H9 (cell line): ENCODE measurements around the gene WDR88. TPM values are rescaled to one million over a fixed set of nuclear protein-coding genes. Genes with fewer than 3 reads are reported as not detected.

ENCODE experiments used
- DNase-seq: peaks from one replicate; pipeline ENCODE4 v3.0.0-alpha.2; 2017
- H2AFZ ChIP-seq: one replicate; pipeline ENCODE4 v1.6.1; 2013; ENCODE audit warnings: mild to moderate bottlenecking, low read length, control low read depth, moderate library complexity
- H2AK5ac ChIP-seq: 2 replicates; pipeline ENCODE4 v1.6.1; 2013; ENCODE audit warnings: low read length, control low read depth, mixed read lengths; ENCODE audit not compliant: insufficient read length
- H2BK120ac ChIP-seq: one replicate; pipeline ENCODE4 v1.6.1; 2013; ENCODE audit warnings: low read depth, mild to moderate bottlenecking, low read length, control low read depth, inconsistent platforms; ENCODE audit not compliant: poor library complexity, severe bottlenecking
- H2BK12ac ChIP-seq: 2 replicates; pipeline ENCODE4 v1.6.1; 2013; ENCODE audit warnings: low read length, control low read depth, mixed read lengths, low read depth; ENCODE audit not compliant: insufficient read length
- H2BK15ac ChIP-seq: 2 replicates; pipeline ENCODE4 v1.6.1; 2013; ENCODE audit warnings: low read depth, low read length, control low read depth
- H2BK20ac ChIP-seq: one replicate; pipeline ENCODE4 v1.6.1; 2013; ENCODE audit warnings: low read depth, mild to moderate bottlenecking, low read length, control low read depth, inconsistent platforms; ENCODE audit not compliant: poor library complexity, severe bottlenecking
- H2BK5ac ChIP-seq: 2 replicates; pipeline ENCODE4 v1.6.1; 2013; ENCODE audit warnings: low read length, control low read depth, mixed read lengths; ENCODE audit not compliant: insufficient read length
- H3K14ac ChIP-seq: 2 replicates; pipeline ENCODE4 v1.6.1; 2013; ENCODE audit warnings: low read length, control low read depth; ENCODE audit not compliant: insufficient read depth
- H3K18ac ChIP-seq: 2 replicates; pipeline ENCODE4 v1.6.1; 2013; ENCODE audit warnings: low read depth, mild to moderate bottlenecking, mixed read lengths, low read length, control low read depth; ENCODE audit not compliant: insufficient read length
- H3K23ac ChIP-seq: 2 replicates; pipeline ENCODE4 v1.6.1; 2013; ENCODE audit warnings: low read length, control low read depth, mixed read lengths, low read depth; ENCODE audit not compliant: insufficient read length
- H3K23me2 ChIP-seq: 2 replicates; pipeline ENCODE4 v1.6.1; 2013; ENCODE audit warnings: low read depth, mild to moderate bottlenecking, mixed read lengths, low read length, control low read depth; ENCODE audit not compliant: insufficient read length, poor library complexity, severe bottlenecking
- H3K27ac ChIP-seq: 2 replicates; pipeline ENCODE4 v1.5.1; 2013; ENCODE audit warnings: low read length, control low read depth, mixed read lengths, low read depth; ENCODE audit not compliant: insufficient read length
- H3K27me3 ChIP-seq: 2 replicates; pipeline ENCODE4 v1.6.1; 2013; ENCODE audit warnings: low read length, control low read depth, inconsistent platforms; ENCODE audit not compliant: insufficient read depth
- H3K4ac ChIP-seq: 2 replicates; pipeline ENCODE4 v1.6.1; 2013; ENCODE audit warnings: low read depth, mild to moderate bottlenecking, control low read depth, inconsistent platforms, low read length, moderate library complexity
- H3K4me1 ChIP-seq: 2 replicates; pipeline ENCODE4 v1.6.1; 2013; ENCODE audit warnings: low read length, control low read depth, inconsistent platforms; ENCODE audit not compliant: insufficient read depth
- H3K4me2 ChIP-seq: 2 replicates; pipeline ENCODE4 v1.6.1; 2013; ENCODE audit warnings: low read length, control low read depth, mixed read lengths; ENCODE audit not compliant: insufficient read length, insufficient read depth
- H3K56ac ChIP-seq: 2 replicates; pipeline ENCODE4 v1.6.1; 2013; ENCODE audit warnings: low read depth, mild to moderate bottlenecking, mixed read lengths, low read length, control low read depth; ENCODE audit not compliant: insufficient read length
- H3K79me1 ChIP-seq: 2 replicates; pipeline ENCODE4 v1.6.1; 2013; ENCODE audit warnings: low read depth, mild to moderate bottlenecking, moderate library complexity, low read length, control low read depth, inconsistent platforms; ENCODE audit not compliant: insufficient read depth, poor library complexity, severe bottlenecking
- H3K79me2 ChIP-seq: 2 replicates; pipeline ENCODE4 v1.6.1; 2013; ENCODE audit warnings: low read length, control low read depth, inconsistent platforms; ENCODE audit not compliant: insufficient read depth
- H3K9ac ChIP-seq: 2 replicates; pipeline ENCODE4 v1.6.1; 2013; ENCODE audit warnings: low read length, control low read depth, mixed read lengths; ENCODE audit not compliant: insufficient read length; ENCODE audit errors: extremely low read depth
- H3K9me3 ChIP-seq: one replicate; pipeline ENCODE4 v1.6.1; 2013; ENCODE audit warnings: low read depth, low read length, inconsistent platforms; ENCODE audit not compliant: control insufficient read depth
- H3T11ph ChIP-seq: one replicate; pipeline ENCODE4 v1.6.1; 2013; ENCODE audit warnings: mild to moderate bottlenecking, low read length, control low read depth, inconsistent platforms
- H4K20me1 ChIP-seq: one replicate; pipeline ENCODE4 v1.6.1; 2013; ENCODE audit not compliant: control insufficient read depth, insufficient read length, insufficient read depth
- H4K5ac ChIP-seq: 2 replicates; pipeline ENCODE4 v1.6.1; 2013; ENCODE audit warnings: low read depth, mild to moderate bottlenecking, mixed read lengths, low read length, control low read depth; ENCODE audit not compliant: insufficient read length
- H4K8ac ChIP-seq: replicated peaks from 2 replicates; pipeline ENCODE4 v1.6.1; 2013; ENCODE audit warnings: low read length, control low read depth, mixed read lengths, low read depth; ENCODE audit not compliant: insufficient read length
- H4K91ac ChIP-seq: 2 replicates; pipeline ENCODE4 v1.6.1; 2013; ENCODE audit warnings: low read depth, mild to moderate bottlenecking, moderate library complexity, mixed read lengths, low read length, control low read depth; ENCODE audit not compliant: insufficient read length
- H3K27ac Mint-ChIP-seq, 3 experiments: 2 replicates in 2 of 3; 3 replicates in 1 of 3; pipeline ENCODE4 v1.8.0; 2020 to 2021; ENCODE audit warnings: mixed read lengths in 3 of 3, mild to moderate bottlenecking in 1 of 3, moderate library complexity in 1 of 3
- H3K27me3 Mint-ChIP-seq: 2 replicates; pipeline ENCODE4 v1.8.0; 2021; ENCODE audit warnings: low read depth, mild to moderate bottlenecking, moderate library complexity, mixed read lengths
- H3K36me3 Mint-ChIP-seq, 3 experiments: 2 replicates in 2 of 3; 3 replicates in 1 of 3; pipeline ENCODE4 v1.8.0; 2020 to 2021; ENCODE audit warnings: low read depth in 3 of 3, mixed read lengths in 3 of 3; ENCODE audit not compliant: insufficient read depth in 1 of 3
- H3K4me1 Mint-ChIP-seq, 2 experiments: 2 replicates each; pipeline ENCODE4 v1.8.0; 2020; ENCODE audit warnings: mixed read lengths in 2 of 2
- H3K4me3 Mint-ChIP-seq, 2 experiments: 2 replicates in 1 of 2; 3 replicates in 1 of 2; pipeline ENCODE4 v1.8.0; 2020 to 2021; ENCODE audit warnings: mild to moderate bottlenecking in 2 of 2, mixed read lengths in 2 of 2, moderate library complexity in 1 of 2
- H3K9me3 Mint-ChIP-seq, 2 experiments: 2 replicates in 1 of 2; 3 replicates in 1 of 2; pipeline ENCODE4 v1.8.0; 2020; ENCODE audit warnings: mild to moderate bottlenecking in 2 of 2, mixed read lengths in 2 of 2, moderate library complexity in 1 of 2
- CTCF ChIP-seq: fragments of 200-600 bp; sonication (generic); conservative IDR thresholded peaks from 3 replicates; pipeline ENCODE4 v1.8.0; 2021; ENCODE audit warnings: antibody characterized with exemption, mild to moderate bottlenecking
- WGBS: extraction: QIAGEN DNeasy Blood & Tissue Kit; methylation state at CpG from one replicate; pipeline ENCODE4 v1.1.7; 2013; ENCODE audit warnings: missing lambda C conversion rate, low lambda C conversion rate, mixed read lengths; ENCODE audit not compliant: insufficient read length; ENCODE audit errors: extremely low coverage; 5-methylcytosine and 5-hydroxymethylcytosine counted together
- total RNA-seq: library from RNA; stranded (reverse); gene quantifications from 2 replicates; pipeline ENCODE4 v1.2.1, GENCODE V29; 2021

WDR88 gene
- total RNA-seq, 1 experiment from 2014 or later: not detected

DNA sequence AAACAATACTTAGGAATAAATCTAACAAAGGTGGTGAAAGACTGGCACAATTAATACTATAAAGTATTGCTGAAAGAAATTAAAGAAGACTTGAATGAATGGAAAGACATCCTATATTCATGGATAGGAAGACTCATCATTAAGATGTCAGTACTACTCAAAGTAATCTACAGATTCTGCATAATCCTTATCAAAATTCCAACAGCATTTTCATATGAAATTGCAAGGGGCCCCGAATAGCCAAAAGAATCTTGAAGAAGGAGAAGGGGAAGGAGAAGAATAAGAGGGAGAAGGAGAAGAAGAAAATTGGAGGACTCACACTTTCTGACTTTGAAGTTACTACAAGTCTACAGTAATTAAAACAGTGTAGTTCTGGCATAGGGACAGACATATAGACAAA is 36.6 kb downstream of the WDR88 start:
- Histone ChIP-seq H3K79me1 (no peaks in the 10 kb centered on the region), H3K27me3 (no peaks in the 10 kb centered on the region), H3K56ac (no peak overlapping the region), H2BK120ac (no peak overlapping the region), H3K4me2 (no peak overlapping the region), H3K4ac (no peak overlapping the region), H2AK5ac (no peak overlapping the region), H4K5ac (no peak overlapping the region), H3K9me3 (no peaks in the 10 kb centered on the region), H4K20me1 (no peaks in the 10 kb centered on the region), H3K9ac (no peak overlapping the region), H3K4me1 (no peaks in the 10 kb centered on the region), H3K79me2 (no peaks in the 10 kb centered on the region), H4K8ac (no peak overlapping the region), H2BK20ac (no peak overlapping the region), H3K18ac (no peak overlapping the region), H4K91ac (no peak overlapping the region), H2BK12ac (no peak overlapping the region), H2AFZ (no peak overlapping the region), H3K23me2 (no peaks in the 10 kb centered on the region), H3K27ac (no peak overlapping the region), H3K23ac (no peak overlapping the region), H2BK5ac (no peak overlapping the region), H3K14ac (no peak overlapping the region), H2BK15ac (no peak overlapping the region), H3T11ph (no peak overlapping the region)
- peaks cover 4 to 21% (median 13%) of the 10 kb centered on the region in 3 experiments for H3K36me3 Mint-ChIP-seq
- H3K27me3 Mint-ChIP-seq: no peaks in the 10 kb centered on the region
- DNase-seq: no peak
- no peak overlapping the region for H3K4me3 Mint-ChIP-seq
- no peak for TF ChIP-seq CTCF
- H3K9me3 Mint-ChIP-seq: peaks cover 20 to 31% of the 10 kb centered on the region in 2 experiments
- peaks cover 5 to 7% of the 10 kb centered on the region in 2 experiments for H3K4me1 Mint-ChIP-seq
- H3K27ac Mint-ChIP-seq: no peak overlapping the region
- WGBS: no CpG with 5 or more reads among the region's 1 CpG
